BE2C (cell line): ENCODE results near the gene PGAM4. TPM values are rescaled to one million over a fixed set of nuclear protein-coding genes. Genes with fewer than 3 reads are reported as not detected.

Experiments used
- DNase-seq: peaks from one replicate; pipeline ENCODE4 v3.0.0-alpha.2; 2020
- H3K27me3 ChIP-seq: fragments of 250-450 bp; sonication (Bioruptor Pico); 2 replicates; pipeline ENCODE4 v1.5.1; 2020; ENCODE audit warnings: mild to moderate bottlenecking
- H3K36me3 ChIP-seq: fragments of 250-450 bp; sonication (Bioruptor Pico); 2 replicates; pipeline ENCODE4 v1.5.1; 2020; ENCODE audit warnings: mild to moderate bottlenecking
- H3K4me1 ChIP-seq: fragments of 250-450 bp; sonication (Bioruptor Pico); 2 replicates; pipeline ENCODE4 v1.5.1; 2020
- H3K4me3 ChIP-seq: 2 replicates; pipeline ENCODE4 v1.5.1; 2011; ENCODE audit warnings: low read depth, low read length
- H3K9me3 ChIP-seq: fragments of 250-450 bp; sonication (Bioruptor Pico); 2 replicates; pipeline ENCODE4 v1.5.1; 2020
- polyA plus RNA-seq: library from polyadenylated mRNA; unstranded; fragments of >200 nt; gene quantifications from one replicate; pipeline ENCODE4 v1.2.1, GENCODE V29; 2012; ENCODE audit warnings: low read depth, missing spikeins; ENCODE audit not compliant: insufficient read length, insufficient read depth
- TF ChIP-seq, protein P1 (sequence below): IDR thresholded peaks from 2 replicates; pipeline ENCODE4 v1.5.1; 2012; ENCODE audit warnings: mild to moderate bottlenecking, low read depth, low read length

PGAM4 gene
- 0.82 TPM for polyA plus RNA-seq

DNA sequence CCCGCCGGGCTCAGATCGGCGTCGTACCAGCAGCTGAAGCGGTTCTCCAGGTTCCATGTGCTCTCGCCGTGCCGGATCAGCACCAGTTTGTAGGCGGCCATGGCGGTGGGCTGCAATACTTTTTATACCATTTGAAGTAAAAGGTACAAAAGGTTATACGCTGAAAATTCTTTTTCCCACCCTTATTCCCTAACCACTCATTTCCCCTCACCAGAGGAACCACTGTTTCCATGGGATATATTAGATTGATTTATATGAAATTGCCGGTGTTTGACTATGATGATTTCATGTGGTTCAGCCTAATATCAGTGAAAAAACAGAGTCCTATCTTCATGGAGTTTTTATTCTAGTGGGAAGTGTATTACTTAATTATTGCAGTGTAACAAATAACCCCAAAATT lies at the start of gene PGAM4:
PGAM4 (minus strand) TSS at position 101 of the 400 bp plus-strand sequence; CDS start at position 101, 0 bp downstream.
- TF ChIP-seq, protein P1, sequence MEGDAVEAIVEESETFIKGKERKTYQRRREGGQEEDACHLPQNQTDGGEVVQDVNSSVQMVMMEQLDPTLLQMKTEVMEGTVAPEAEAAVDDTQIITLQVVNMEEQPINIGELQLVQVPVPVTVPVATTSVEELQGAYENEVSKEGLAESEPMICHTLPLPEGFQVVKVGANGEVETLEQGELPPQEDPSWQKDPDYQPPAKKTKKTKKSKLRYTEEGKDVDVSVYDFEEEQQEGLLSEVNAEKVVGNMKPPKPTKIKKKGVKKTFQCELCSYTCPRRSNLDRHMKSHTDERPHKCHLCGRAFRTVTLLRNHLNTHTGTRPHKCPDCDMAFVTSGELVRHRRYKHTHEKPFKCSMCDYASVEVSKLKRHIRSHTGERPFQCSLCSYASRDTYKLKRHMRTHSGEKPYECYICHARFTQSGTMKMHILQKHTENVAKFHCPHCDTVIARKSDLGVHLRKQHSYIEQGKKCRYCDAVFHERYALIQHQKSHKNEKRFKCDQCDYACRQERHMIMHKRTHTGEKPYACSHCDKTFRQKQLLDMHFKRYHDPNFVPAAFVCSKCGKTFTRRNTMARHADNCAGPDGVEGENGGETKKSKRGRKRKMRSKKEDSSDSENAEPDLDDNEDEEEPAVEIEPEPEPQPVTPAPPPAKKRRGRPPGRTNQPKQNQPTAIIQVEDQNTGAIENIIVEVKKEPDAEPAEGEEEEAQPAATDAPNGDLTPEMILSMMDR: no peak
- no peaks in the 10 kb centered on the region for H3K4me1 ChIP-seq
- no peaks in the 10 kb centered on the region for H3K27me3 ChIP-seq
- H3K36me3 ChIP-seq: no peaks in the 10 kb centered on the region
- H3K9me3 ChIP-seq: no peaks in the 10 kb centered on the region
- no peak for DNase-seq
- H3K4me3 ChIP-seq: no peak within 1 kb of the TSS

DNA sequence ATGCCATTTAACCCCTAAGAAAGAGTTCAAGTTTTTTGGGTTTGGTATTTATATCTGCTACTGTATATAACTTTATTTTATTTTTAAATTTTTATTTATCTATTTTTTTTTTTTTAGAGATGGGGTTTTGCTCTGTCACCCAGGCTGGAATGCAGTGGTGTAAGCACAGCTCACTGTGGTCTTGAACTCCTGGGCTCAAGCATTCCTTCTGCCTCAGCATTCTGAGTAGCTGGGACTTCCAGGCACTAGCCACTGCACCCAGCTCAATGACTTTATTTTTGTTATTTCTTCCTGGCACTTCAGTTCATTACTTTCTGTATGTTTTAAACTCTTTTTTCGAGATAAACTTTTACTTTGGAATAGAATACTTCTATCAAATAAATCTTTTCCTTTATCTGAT lies 42.4 kb upstream of the PGAM4 start:
- no peaks in the 10 kb centered on the region; the same call in 1 of the 2 replicates for H3K36me3 ChIP-seq
- no peak overlapping the region for H3K4me3 ChIP-seq
- H3K9me3 ChIP-seq: no peaks in the 10 kb centered on the region
- TF ChIP-seq, protein P1: no peak
- DNase-seq: no peak
- no peaks in the 10 kb centered on the region for H3K4me1 ChIP-seq
- no peaks in the 10 kb centered on the region for H3K27me3 ChIP-seq

- Histone ChIP-seq H3K4me3 (no peak overlapping the region), H3K27me3 (no peaks in the 10 kb centered on the region), H3K9me3 (no peaks in the 10 kb centered on the region), H3K36me3 (no peaks in the 10 kb centered on the region), H3K4me1 (peaks cover 5% of the 10 kb centered on the region)
- no peak for DNase-seq
- TF ChIP-seq, protein P1: no peak
Measured at GRCh38 chrX:77979870-77980269, 10.4 kb upstream of the PGAM4 start.

GRCh38 chrX:77977518-77977917 lies 8.1 kb upstream of the PGAM4 start:
- H3K9me3 ChIP-seq: no peaks in the 10 kb centered on the region
- H3K4me3 ChIP-seq: no peak overlapping the region
- peak; percentile 11 for DNase-seq
- TF ChIP-seq, protein P1: no peak
- H3K36me3 ChIP-seq: no peaks in the 10 kb centered on the region
- H3K27me3 ChIP-seq: no peaks in the 10 kb centered on the region
- peaks cover 5% of the 10 kb centered on the region for H3K4me1 ChIP-seq

GRCh38 chrX:77977095-77977494 lies 7.7 kb upstream of the PGAM4 start:
- H3K36me3 ChIP-seq: no peaks in the 10 kb centered on the region
- DNase-seq: no peak
- H3K9me3 ChIP-seq: no peaks in the 10 kb centered on the region
- no peak overlapping the region for H3K4me3 ChIP-seq
- no peaks in the 10 kb centered on the region for H3K27me3 ChIP-seq
- TF ChIP-seq, protein P1: no peak
- H3K4me1 ChIP-seq: peaks cover 5% of the 10 kb centered on the region

- no peak overlapping the region for H3K4me3 ChIP-seq
- peaks cover 5% of the 10 kb centered on the region for H3K4me1 ChIP-seq
- H3K9me3 ChIP-seq: no peaks in the 10 kb centered on the region
- H3K36me3 ChIP-seq: no peaks in the 10 kb centered on the region
- no peaks in the 10 kb centered on the region for H3K27me3 ChIP-seq
- TF ChIP-seq, protein P1: no peak
- no peak for DNase-seq
Measured at GRCh38 chrX:77975755-77976154, 6.3 kb upstream of the PGAM4 start.
